Raji (cell line): ENCODE results near the gene HIP1R.

Source experiments
- POLR2A ChIP-seq: IDR thresholded peaks from 2 replicates; pipeline ENCODE4 v1.6.1; 2011; ENCODE audit warnings: low read depth, low read length, control low read depth; ENCODE audit not compliant: insufficient read depth

The HIP1R gene

GRCh38 chr12:122895704-122896636 is 60.7 kb downstream of the HIP1R start, which contains the start of gene VPS37B:
TSS of gene VPS37B (minus strand) at chr12:122896124. CDS start at chr12:122896062, 62 bp downstream.
- TF ChIP-seq POLR2A, result no peak

GRCh38 chr12:122896662-122897061 is 61.4 kb downstream of the HIP1R start:
- TF ChIP-seq POLR2A, result no peak

DNA sequence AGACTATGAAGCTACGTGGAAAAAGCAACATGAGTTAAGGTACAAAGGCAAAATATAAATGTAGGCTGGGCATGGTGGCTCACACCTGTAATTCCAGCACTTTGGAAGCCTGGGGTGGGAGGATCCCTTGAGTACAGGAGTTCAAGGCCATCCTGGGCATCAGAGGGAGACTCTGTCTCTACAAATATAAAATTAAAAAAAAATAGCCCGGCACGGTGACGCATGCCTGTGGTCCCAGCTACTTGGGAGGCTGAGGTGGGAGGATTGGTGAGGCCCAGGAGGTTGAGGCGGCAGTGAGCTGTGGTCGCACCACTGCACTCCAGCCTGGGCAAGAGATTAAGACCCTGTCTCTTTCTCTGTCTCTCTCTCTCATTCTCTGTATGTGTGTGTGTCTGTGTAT is 64.6 kb downstream of the HIP1R start:
- no peak for TF ChIP-seq POLR2A

- TF ChIP-seq POLR2A, result no peak
These were observed 67.8 kb downstream of the HIP1R start for GRCh38 chr12:122902854-122903692.

GRCh38 chr12:122903693-122904034 is 68.4 kb downstream of the HIP1R start:
- no peak for TF ChIP-seq POLR2A

DNA sequence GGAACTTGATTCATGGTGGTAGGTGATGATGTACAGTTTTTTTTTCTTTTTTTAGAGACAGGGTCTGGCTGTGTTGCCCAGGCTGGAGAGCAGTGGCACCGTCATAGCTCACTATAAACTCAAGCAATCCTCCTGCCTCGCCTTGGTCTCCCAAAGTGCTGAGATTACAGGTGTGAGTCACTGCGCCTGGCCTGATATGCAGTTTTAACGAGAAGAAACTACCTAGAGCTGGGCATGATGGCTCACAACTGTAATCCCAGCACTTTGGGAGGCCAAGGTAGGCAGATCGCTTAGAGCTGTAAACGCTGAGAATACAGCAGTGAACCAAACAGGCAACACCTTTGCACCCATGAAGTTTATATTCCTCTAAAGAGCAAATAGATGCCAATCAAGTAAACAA is 73.7 kb downstream of the HIP1R start:
- no peak for TF ChIP-seq POLR2A

GRCh38 chr12:122909442-122910288 is 74.4 kb downstream of the HIP1R start:
- TF ChIP-seq POLR2A, result no peak
